ENCODE measurements around the gene GLOD4.

Gene GLOD4

DNA sequence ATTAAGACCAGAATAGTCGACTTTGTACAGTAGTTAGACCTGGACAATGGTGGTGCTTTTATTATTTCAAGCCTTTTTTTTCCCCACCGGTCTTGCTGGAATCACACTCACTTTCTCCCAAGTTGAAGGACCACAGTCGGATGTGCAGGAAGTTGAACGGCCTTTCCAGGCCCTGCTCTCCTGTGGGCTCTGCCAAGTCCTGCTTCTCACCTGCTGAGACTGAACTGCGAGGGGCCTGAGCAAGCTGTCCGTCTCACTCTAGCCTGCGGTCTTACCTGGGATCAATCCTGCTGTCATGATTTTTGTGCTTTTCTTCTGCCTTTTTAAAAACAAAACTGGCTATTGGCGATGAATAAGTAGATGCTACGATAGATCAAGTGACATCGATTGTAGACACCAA is 48.3 kb downstream of the GLOD4 start:
- DNase-seq = no peak

DNA sequence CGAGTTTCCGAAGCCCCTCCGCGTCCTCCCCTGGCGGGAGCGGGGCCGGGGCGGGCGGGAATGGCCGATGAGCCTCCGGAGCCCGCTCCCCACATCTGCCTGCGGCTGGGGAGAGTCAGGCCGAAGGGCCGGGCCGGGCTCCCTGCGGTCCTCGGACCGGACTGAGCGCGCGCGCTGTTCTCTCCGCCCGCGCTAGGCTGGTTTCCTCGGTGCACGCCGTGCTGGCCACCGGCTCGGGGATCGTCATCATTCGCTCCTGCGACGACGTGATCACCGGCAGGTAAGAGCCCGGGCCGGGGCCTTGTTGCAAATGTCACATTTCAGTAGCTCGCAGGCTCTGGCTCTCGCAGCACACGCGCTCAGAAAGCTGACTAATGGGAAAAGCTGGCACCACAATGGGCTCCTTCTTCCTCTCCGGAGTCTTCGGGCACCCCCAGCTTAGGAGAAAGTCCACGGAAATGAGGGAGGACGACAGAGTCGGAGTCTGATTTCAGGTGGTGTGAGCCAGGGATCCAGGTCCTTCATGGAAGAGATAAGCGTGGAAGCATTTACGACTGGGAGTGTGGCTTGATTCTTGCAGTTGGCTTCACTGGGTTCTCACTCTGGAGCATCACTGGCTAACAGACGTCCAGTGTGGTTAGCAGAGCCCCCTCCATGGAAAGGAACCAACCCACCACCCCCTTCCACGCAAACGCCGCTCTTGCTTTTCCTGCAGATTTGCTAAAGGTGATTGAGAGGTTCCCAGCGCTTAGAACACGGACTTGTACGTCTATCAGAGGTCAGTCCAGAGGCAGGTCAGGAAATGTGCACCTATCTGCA is 49.0 kb downstream of the GLOD4 start:
- DNase-seq = peak; percentile 46

DNA sequence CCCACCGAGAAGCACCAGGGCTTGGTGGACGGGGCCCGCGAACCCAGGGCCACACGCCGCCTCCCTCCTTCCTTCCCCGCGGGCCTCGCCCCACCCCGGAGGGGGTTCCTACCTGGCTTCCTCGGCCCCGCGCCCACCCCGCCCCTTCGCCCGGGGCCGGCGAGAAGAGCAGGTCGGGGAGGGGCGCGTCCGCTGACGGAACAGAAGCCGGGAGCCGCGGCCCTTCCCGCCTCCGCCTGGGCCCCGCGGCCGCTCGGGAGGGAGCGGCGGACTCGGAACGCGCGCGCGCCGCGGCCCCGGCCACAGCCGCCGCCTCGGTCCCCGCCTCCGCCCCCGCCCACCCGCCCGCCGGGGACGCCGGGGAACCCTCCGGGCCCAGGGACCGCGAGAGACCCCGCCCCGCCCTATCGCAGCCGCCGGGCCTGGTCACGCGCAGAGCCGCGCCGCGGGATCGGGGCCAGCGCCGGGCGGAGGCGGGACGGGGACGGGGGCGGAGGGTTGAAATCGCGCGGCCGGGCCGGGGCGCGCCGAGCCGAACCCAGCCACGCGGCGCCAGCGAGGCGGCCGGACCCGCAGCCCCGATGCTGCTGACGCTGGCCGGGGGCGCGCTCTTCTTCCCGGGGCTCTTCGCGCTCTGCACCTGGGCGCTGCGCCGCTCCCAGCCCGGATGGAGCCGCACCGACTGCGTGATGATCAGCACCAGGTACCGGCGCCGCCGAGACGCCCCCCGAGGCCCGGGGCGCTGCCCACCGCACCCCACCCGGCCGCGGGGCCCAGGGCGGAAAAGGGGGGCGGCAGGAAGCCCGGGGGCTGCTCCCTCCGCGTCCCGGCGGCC is 49.8 kb downstream of the GLOD4 start, which contains the start of gene TLCD3A:
TLCD3A (plus strand) TSS at position 530 of the 835 bp plus-strand sequence; CDS start at position 582, 52 bp downstream.
- peak; percentile 64 for DNase-seq

DNA sequence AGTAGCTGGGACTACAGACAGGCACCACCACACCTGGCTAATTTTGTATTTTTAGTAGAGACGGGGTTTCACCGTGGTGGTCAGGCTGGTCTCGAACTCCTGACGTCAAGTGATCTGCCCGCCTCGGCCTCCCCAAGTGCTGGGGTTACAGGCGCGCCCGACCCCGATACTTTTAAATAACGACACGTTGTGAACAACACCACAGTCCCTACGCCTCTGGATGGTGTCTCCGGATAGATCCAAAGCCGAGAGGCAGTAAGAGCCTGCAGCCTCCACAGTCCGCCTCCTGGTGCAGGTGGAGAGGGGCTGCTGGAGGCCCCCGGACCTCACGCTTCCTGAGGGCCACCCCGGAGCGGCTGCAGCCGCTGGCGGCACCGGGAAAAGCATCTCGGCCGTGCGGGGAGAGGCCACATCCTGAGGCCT is 50.4 kb downstream of the GLOD4 start:
- DNase-seq = no peak

DNA sequence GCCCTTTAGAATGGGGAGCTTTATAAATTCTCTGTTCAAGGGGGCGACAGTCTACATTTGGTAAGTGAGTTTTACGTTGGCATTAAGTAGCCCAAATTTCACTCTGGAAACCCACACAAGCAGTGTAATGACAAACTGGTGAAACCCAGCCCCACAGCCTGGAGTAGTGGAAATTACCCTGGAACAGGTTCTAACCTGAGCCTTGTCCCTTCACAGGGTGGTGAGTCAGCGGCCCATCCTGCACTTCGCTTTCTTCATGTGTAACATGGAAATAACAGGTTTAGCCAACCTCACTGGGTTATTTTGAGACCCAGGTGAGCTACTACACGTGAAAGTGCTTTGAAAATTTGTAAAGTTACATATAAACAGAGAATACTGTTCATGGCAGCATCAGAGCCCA is 53.2 kb downstream of the GLOD4 start:
- no peak for DNase-seq

DNA sequence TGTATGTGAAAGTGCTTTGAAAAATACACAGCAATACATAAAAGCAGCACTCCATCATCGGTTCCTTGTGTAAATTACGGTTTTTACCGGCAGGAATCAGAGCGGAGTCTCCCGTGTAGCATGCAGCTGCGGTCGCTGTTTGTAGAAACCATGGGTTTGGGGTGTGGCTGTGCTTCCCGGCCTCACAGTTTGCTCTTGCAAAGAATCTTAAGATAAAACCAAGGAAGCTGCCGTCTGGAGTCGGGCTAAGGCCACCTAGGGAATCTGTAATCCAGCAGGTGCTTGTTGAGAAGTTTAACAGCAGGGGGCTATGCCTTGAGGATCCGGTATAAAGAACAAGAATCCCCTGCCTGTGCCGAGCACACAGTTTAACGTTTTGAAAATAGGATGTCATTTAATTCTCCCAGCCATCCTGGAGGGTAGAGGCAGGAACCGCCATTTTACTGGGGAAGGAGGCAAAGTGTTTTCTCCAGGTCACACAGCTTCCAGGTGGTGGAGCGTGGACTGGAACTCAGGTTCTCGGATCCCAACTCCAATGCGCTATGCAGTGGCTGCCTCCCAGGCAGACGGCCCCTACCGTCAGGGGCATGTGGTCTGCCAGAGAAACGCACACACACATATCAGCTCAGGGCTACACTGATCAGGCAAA is 55.7 kb downstream of the GLOD4 start:
- DNase-seq = no peak

DNA sequence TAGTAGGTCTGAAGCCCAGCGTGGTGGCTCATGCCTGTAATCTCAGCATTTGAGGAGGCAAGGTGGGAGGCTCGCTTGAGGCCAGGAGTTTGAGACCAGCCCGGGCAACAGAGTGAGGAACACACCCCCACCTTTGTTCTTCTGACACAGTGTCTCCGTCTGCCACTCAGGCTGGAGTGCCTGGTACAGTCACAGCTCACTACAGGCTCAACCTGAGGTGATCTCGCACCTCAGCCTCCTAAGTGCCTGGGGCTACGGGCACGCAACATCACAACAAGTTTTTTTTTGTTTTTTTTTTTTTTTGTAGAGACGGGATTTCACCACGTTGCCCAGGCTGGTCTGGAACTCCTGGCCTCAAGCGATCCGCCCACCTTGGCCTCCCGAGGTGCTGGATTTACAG is 56.3 kb downstream of the GLOD4 start:
- no peak for DNase-seq

DNA sequence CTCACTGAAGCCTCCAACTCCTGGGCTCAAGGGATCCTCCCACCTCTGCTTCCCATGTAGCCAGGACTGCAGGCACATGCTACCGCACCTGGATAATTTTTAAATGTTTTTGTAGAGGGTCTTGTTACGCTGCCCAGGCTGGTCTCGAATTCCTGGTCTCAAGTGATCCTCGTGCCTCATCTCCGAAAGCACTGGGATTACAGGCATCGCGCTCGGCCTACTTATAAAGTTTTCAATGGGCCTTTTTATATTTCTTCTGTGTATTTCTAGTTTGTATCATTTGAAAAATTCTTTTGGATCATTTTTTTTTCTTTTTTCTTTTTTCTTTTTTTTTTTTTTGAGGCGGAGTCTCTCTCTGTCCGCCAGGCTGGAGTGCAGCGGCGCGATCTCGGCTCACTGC is 57.0 kb downstream of the GLOD4 start:
- no peak for DNase-seq

DNA sequence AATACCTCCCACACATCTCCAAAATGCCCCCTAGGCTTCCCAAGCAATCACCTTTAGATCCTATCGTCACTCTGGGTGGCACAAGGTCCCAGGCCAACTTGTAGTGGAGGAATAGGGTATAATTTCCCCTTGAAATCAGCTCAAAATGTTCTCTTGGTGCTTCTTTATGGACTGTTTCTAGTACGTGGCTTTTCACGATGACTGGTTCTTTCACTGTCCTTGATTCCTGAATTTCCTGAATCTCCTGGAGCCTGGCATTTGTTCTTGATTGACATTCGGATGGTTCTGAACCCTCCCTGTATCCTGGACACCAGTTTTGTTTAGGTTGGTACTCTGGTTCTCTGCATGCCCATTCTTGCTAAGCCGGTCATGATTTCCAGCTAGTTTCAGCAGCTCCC is 60.5 kb downstream of the GLOD4 start:
- DNase-seq = no peak

DNA sequence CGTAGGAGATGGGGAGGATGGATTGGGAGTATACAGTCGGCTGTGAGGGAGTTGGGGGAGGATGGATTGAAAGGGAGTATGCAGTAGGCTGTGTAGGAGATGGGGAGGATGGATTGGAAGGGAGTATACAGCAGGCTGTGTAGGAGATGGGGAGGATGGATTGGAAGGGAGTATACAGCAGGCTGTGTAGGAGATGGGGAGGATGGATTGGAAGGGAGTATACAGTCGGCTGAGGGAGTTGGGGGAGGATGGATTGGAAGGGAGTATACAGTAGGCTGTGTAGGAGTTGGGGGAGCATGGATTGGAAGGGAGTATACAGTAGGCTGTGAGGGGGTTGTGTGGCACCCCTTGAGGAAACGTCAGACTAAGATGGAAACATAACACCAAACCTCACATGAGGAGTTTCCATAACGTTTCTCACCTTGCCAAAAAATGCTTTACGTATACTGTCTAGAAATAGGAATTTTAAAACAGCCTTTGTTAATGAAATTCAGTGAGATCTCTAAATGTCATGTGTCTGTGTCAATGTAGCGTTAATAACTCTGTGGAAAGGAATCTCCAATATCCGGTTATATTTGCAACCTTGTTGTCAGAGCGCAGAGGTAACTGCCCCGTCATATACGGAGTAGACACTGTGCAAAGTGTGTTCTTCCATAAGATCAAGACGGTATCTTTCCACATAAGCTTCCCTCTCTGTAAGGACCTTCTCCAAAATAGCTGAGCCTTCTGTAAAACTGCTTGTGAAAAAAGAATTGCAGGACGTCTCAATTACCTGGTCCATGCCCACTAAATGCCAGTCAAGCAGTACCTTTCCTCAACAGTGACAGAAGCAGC is 61.2 kb downstream of the GLOD4 start:
- DNase-seq = no peak

DNA sequence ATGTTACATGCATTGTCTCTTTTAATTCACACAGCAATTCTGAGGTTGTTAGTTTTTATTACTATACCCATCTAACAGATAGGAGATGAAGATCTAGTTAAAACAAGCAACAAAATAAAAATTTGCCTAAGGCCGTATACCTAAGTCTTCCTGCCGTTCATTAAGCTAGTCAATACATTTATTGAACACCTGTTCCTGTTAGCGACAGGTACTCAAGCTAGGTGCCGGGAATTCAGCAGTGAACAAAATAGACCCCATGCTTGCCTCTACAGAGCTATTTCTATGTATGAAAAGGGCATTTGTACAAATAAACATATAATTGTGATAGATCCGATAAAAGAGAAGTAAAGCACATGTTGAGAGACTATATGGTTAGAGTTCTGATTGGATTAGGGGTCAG is 64.0 kb downstream of the GLOD4 start:
- DNase-seq = no peak
